Prostate gland (tissue), 2 donors: ENCODE results near the gene MTCL3.

ENCODE experiments used
- DNase-seq: peaks from one replicate; pipeline ENCODE4 v3.0.0-alpha.2; 2019; ENCODE audit warnings: low spot score
- H3K27ac ChIP-seq, 2 donors: fragments of 200-600 bp; sonication (generic); 2 replicates each; pipeline ENCODE4 v1.5.1; 2017 to 2019
- H3K27me3 ChIP-seq: fragments of 200-600 bp; sonication (generic); replicated peaks from 2 replicates; pipeline ENCODE4 v1.5.1; 2019; ENCODE audit not compliant: insufficient read depth
- H3K36me3 ChIP-seq, 2 donors: fragments of 200-600 bp; sonication (generic); 1 replicate in 1 of 2; 2 replicates in 1 of 2; pipeline versions ENCODE4 v1.5.1 to v1.8.1; 2017 to 2019
- H3K4me1 ChIP-seq: fragments of 200-600 bp; sonication (generic); replicated peaks from 2 replicates; pipeline ENCODE4 v1.5.1; 2019
- H3K4me3 ChIP-seq, 2 donors: fragments of 200-600 bp; sonication (generic); 2 replicates each; pipeline ENCODE4 v1.5.1; 2017 to 2019
- H3K9me3 ChIP-seq: fragments of 200-600 bp; sonication (generic); 2 replicates; pipeline ENCODE4 v1.5.1; 2017
- CTCF ChIP-seq, 4 experiments: fragments of 200-600 bp in 2 of 4; fragments of 450-650 bp in 2 of 4; sonication (generic) in 2 of 4; IDR thresholded peaks; 1 replicate in 3 of 4; 2 replicates in 1 of 4; pipeline ENCODE4 v1.5.1; 2016 to 2019; ENCODE audit warnings: antibody characterized with exemption in 4 of 4, mild to moderate bottlenecking in 2 of 4, moderate library complexity in 2 of 4
- POLR2A ChIP-seq: fragments of 450-650 bp; IDR thresholded peaks from one replicate; pipeline ENCODE4 v1.6.1; 2016; ENCODE audit warnings: antibody characterized with exemption, mild to moderate bottlenecking
- POLR2AphosphoS5 ChIP-seq: sonication (generic); formaldehyde crosslinking; IDR thresholded peaks from one replicate; pipeline ENCODE4 v1.6.1; 2017; ENCODE audit warnings: antibody characterized with exemption
- WGBS: methylation state at CpG from one replicate; pipeline ENCODE4 v1.1.5; 2018; 5-methylcytosine and 5-hydroxymethylcytosine counted together
- intact Hi-C: fragments of 100-400 bp; cut with DNase I; formaldehyde crosslinking; loops from one replicate; pipeline ENCODE4 v1.14.2; 2022

Gene MTCL3

GRCh38 chr6:127483399-127484055 is 35.6 kb downstream of the MTCL3 start:
- no peak for DNase-seq
- no peak overlapping the region for H3K4me3 ChIP-seq
- no peaks in the 10 kb centered on the region for H3K36me3 ChIP-seq
- no peaks in the 10 kb centered on the region for H3K9me3 ChIP-seq
- 56% methylated on average over 5 of the region's 5 CpGs for WGBS
- H3K4me1 ChIP-seq: no peaks in the 10 kb centered on the region
- H3K27me3 ChIP-seq: no peaks in the 10 kb centered on the region
- intact Hi-C loops: no loop called here
- no peak for TF ChIP-seq POLR2AphosphoS5
- TF ChIP-seq POLR2A: no peak
- TF ChIP-seq CTCF (IDR thresholded peaks at IDR 0.05): no peak
- H3K27ac ChIP-seq: no peak overlapping the region

- H3K27me3 ChIP-seq: no peaks in the 10 kb centered on the region
- intact Hi-C loops: no loop called here
- 83% methylated on average over 2 of the region's 2 CpGs for WGBS
Observed at GRCh38 chr6:127482325-127482724, 36.8 kb downstream of the MTCL3 start.

GRCh38 chr6:127481628-127482027 is 37.5 kb downstream of the MTCL3 start:
- H3K27ac ChIP-seq: no peak overlapping the region

More at GRCh38 chr6:127482325-127482724, 36.8 kb downstream of the MTCL3 start:
- Histone ChIP-seq H3K4me3 (no peak overlapping the region), H3K36me3 (no peaks in the 10 kb centered on the region), H3K27ac (no peak overlapping the region), H3K4me1 (no peaks in the 10 kb centered on the region), H3K9me3 (no peaks in the 10 kb centered on the region)
- no peak for TF ChIP-seq POLR2A
- no peak for TF ChIP-seq POLR2AphosphoS5
- TF ChIP-seq CTCF (IDR thresholded peaks at IDR 0.05): no peak
- DNase-seq: no peak

GRCh38 chr6:127481111-127481510 is 38.0 kb downstream of the MTCL3 start:
- WGBS: 63% methylated on average over 2 of the region's 2 CpGs

More at GRCh38 chr6:127481628-127482027, 37.5 kb downstream of the MTCL3 start:
- WGBS: 68% methylated on average over 4 of the region's 4 CpGs
- Histone ChIP-seq H3K36me3 (no peaks in the 10 kb centered on the region), H3K4me1 (no peaks in the 10 kb centered on the region), H3K9me3 (no peaks in the 10 kb centered on the region), H3K27me3 (no peaks in the 10 kb centered on the region), H3K4me3 (no peak overlapping the region)
- no peak for DNase-seq
- intact Hi-C loops: no loop called here
- TF ChIP-seq POLR2A (no peak), POLR2AphosphoS5 (no peak), CTCF (IDR thresholded peaks at IDR 0.05) (no peak)

More at GRCh38 chr6:127481111-127481510, 38.0 kb downstream of the MTCL3 start:
- H3K4me3 ChIP-seq: no peak overlapping the region
- H3K27me3 ChIP-seq: no peaks in the 10 kb centered on the region
- no peak for TF ChIP-seq CTCF (IDR thresholded peaks at IDR 0.05)
- no peak for TF ChIP-seq POLR2A
- TF ChIP-seq POLR2AphosphoS5: no peak
- no peaks in the 10 kb centered on the region for H3K36me3 ChIP-seq
- H3K27ac ChIP-seq: no peak overlapping the region
- DNase-seq: no peak
- intact Hi-C loops: no loop called here
- H3K4me1 ChIP-seq: no peaks in the 10 kb centered on the region
- H3K9me3 ChIP-seq: no peaks in the 10 kb centered on the region
